HCT116 (cell line): ENCODE measurements around the gene CCDC182. TPM values are rescaled to one million over a fixed set of nuclear protein-coding genes. Genes with fewer than 3 reads are reported as not detected.

Source experiments
- ATAC-seq: fragments of 200-7000 bp; cut with Tn5 transposase; 2 replicates; pipeline ENCODE4 v1.9.1; 2020; ENCODE audit warnings: mild to moderate bottlenecking, moderate library complexity
- BruUV-seq: library from RNA; stranded (reverse); fragments of 400-500 nt; replicated peaks from 2 replicates; lab custom pipeline; 2021; lab: Mats Ljungman, UMichigan
- CTCF ChIA-PET: fragments of 300-600 bp; sonication (Branson Sonifier 250); formaldehyde crosslinking; loops from one replicate; lab custom pipeline; 2021; ENCODE audit warnings: antibody characterized with exemption; lab: Charles Lee
- POLR2A ChIA-PET: fragments of 300-600, 350-600 bp; sonication (Branson Sonifier 250); formaldehyde crosslinking; loops from one replicate; lab custom pipeline; 2021; ENCODE audit warnings: antibody characterized with exemption; lab: Charles Lee
- RAD21 ChIA-PET, 2 experiments: fragments of 300-600 bp; sonication (Branson Sonifier 250); formaldehyde crosslinking; loops; one replicate each; lab custom pipeline; 2023; ENCODE audit warnings: low total read pairs in 2 of 2; ENCODE audit not compliant: uncharacterized antibody in 2 of 2, unreplicated experiment in 2 of 2, low non-redundant PET in 1 of 2; lab: Charles Lee
- DNase-seq: peaks from one replicate; pipeline ENCODE4 v3.0.0-alpha.2; 2010; ENCODE audit warnings: low read depth, low spot score
- H2AFZ ChIP-seq: fragments of 200-600 bp; shearing (Covaris generic), sonication (generic); 2 replicates; pipeline ENCODE4 v1.6.1; 2017; ENCODE audit warnings: low read depth, mixed run types, mixed read lengths, antibody characterized with exemption, low read length; ENCODE audit not compliant: poor library complexity, severe bottlenecking
- H3K27ac ChIP-seq: 2 replicates; pipeline ENCODE4 v1.5.1; 2012; ENCODE audit warnings: low read depth, low read length
- H3K27me3 ChIP-seq: fragments of 200-600 bp; sonication (generic); 2 replicates; pipeline ENCODE4 v1.6.1; 2016; ENCODE audit warnings: mixed run types, low read length, mixed read lengths; ENCODE audit not compliant: insufficient read depth
- H3K36me3 ChIP-seq, 2 experiments: fragments of 200-500 bp in 1 of 2; fragments of 200-600 bp in 1 of 2; sonication (Bioruptor generic) in 1 of 2; sonication (generic) in 1 of 2; 2 replicates each; pipeline versions ENCODE4 v1.5.1 to v1.6.1; 2014 to 2016; ENCODE audit warnings: low read length in 2 of 2, inconsistent platforms in 1 of 2, mixed read lengths in 1 of 2, mixed run types in 1 of 2; ENCODE audit not compliant: insufficient read depth in 2 of 2, control insufficient read depth in 1 of 2
- H3K4me1 ChIP-seq, 2 experiments: fragments of 200-600 bp in 1 of 2; sonication (generic) in 1 of 2; 2 replicates each; pipeline versions ENCODE4 v1.5.1 to v1.6.1; 2012 to 2017; ENCODE audit warnings: low read length in 2 of 2, inconsistent platforms in 1 of 2, mild to moderate bottlenecking in 1 of 2, mixed read lengths in 1 of 2, mixed run types in 1 of 2, moderate library complexity in 1 of 2; ENCODE audit not compliant: insufficient read depth in 2 of 2, control insufficient read depth in 1 of 2
- H3K4me2 ChIP-seq: fragments of 200-600 bp; sonication (generic); 2 replicates; pipeline ENCODE4 v1.6.1; 2017; ENCODE audit warnings: mixed run types, low read length, mixed read lengths
- H3K4me3 ChIP-seq, 2 experiments: fragments of 200-600 bp in 1 of 2; sonication (generic) in 1 of 2; replicated peaks in 1 of 2; 2 replicates each; pipeline ENCODE4 v1.5.1; 2011 to 2016; ENCODE audit warnings: low read length in 2 of 2, control low read depth in 1 of 2, low read depth in 1 of 2, mild to moderate bottlenecking in 1 of 2, mixed read lengths in 1 of 2, mixed run types in 1 of 2
- H3K79me2 ChIP-seq: fragments of 200-600 bp; sonication (generic); 2 replicates; pipeline ENCODE4 v1.6.1; 2017; ENCODE audit warnings: mild to moderate bottlenecking, mixed run types, low read length, moderate library complexity, mixed read lengths; ENCODE audit not compliant: insufficient read depth
- H3K9ac ChIP-seq: fragments of 200-600 bp; sonication (generic); 2 replicates; pipeline ENCODE4 v1.6.1; 2016; ENCODE audit warnings: low read length, mixed read lengths
- H3K9me2 ChIP-seq: fragments of 200-600 bp; sonication (generic), shearing (Covaris generic); 2 replicates; pipeline ENCODE4 v1.6.1; 2017; ENCODE audit warnings: mixed run types, mild to moderate bottlenecking, moderate library complexity; ENCODE audit not compliant: insufficient read depth
- H3K9me3 ChIP-seq, 2 experiments: fragments of 200-500 bp in 1 of 2; fragments of 200-600 bp in 1 of 2; sonication (Bioruptor generic) in 1 of 2; sonication (generic) in 1 of 2; 2 replicates each; pipeline ENCODE4 v1.6.1; 2014 to 2017; ENCODE audit warnings: low read length in 2 of 2, mixed read lengths in 2 of 2, inconsistent platforms in 1 of 2, low read depth in 1 of 2, mild to moderate bottlenecking in 1 of 2, mixed run types in 1 of 2, moderate library complexity in 1 of 2; ENCODE audit not compliant: control insufficient read depth in 1 of 2, insufficient read depth in 1 of 2
- H4K20me1 ChIP-seq: fragments of 200-600 bp; sonication (generic), shearing (Covaris generic); 2 replicates; pipeline ENCODE4 v1.6.1; 2017; ENCODE audit warnings: mixed run types, mild to moderate bottlenecking, moderate library complexity; ENCODE audit not compliant: insufficient read depth
- CEBPB ChIP-seq: IDR thresholded peaks from 2 replicates; pipeline ENCODE4 v1.6.1; 2012; ENCODE audit warnings: low read depth
- EGR1 ChIP-seq: IDR thresholded peaks from 2 replicates; pipeline ENCODE4 v1.6.1; 2012; ENCODE audit warnings: low read depth
- EZH2 ChIP-seq: fragments of 200-600 bp; sonication (generic); IDR thresholded peaks from 2 replicates; pipeline ENCODE4 v1.6.1; 2017; ENCODE audit warnings: antibody characterized with exemption, mixed run types
- EZH2phosphoT487 ChIP-seq: fragments of 200-600 bp; IDR thresholded peaks from 2 replicates; pipeline ENCODE4 v1.6.1; 2018; ENCODE audit warnings: antibody characterized with exemption, borderline replicate concordance
- POLR2AphosphoS5 ChIP-seq: IDR thresholded peaks from 2 replicates; pipeline ENCODE4 v1.6.1; 2011; ENCODE audit warnings: mild to moderate bottlenecking, low read depth, low read length, moderate library complexity
- RAD21 ChIP-seq: IDR thresholded peaks from 2 replicates; pipeline ENCODE4 v1.6.1; 2012; ENCODE audit warnings: low read depth, mild to moderate bottlenecking
- SIN3A ChIP-seq: IDR thresholded peaks from 2 replicates; pipeline ENCODE4 v1.6.1; 2012; ENCODE audit warnings: low read depth
- TCF7L2 ChIP-seq: IDR thresholded peaks from 2 replicates; pipeline ENCODE4 v1.7.0; 2011; ENCODE audit warnings: borderline replicate concordance, inconsistent platforms; ENCODE audit not compliant: insufficient read depth, insufficient read length; ENCODE audit errors: extremely low read depth
- ZNF274 ChIP-seq: fragments of 200-500 bp; sonication (Bioruptor generic); IDR thresholded peaks from 2 replicates; pipeline ENCODE4 v1.6.1; 2014; ENCODE audit warnings: mild to moderate bottlenecking, low read depth, low read length, inconsistent platforms
- intact Hi-C: fragments of 100-400 bp; cut with micrococcal nuclease; formaldehyde crosslinking; loops from 2 replicates; pipeline ENCODE4 v1.10.0; 2022
- total RNA-seq: library from RNA; stranded (reverse); gene quantifications from one replicate; pipeline ENCODE4 v1.2.1, GENCODE V29; 2021; ENCODE audit not compliant: unreplicated experiment
- TF ChIP-seq, protein P1 (sequence below): IDR thresholded peaks from 2 replicates; pipeline ENCODE4 v1.6.1; 2012
- TF ChIP-seq, protein P2 (sequence below): IDR thresholded peaks from 2 replicates; pipeline ENCODE4 v1.6.1; 2012
- TF ChIP-seq, protein P3 (sequence below), 3 experiments: fragments of 200-600 bp in 1 of 3; sonication (generic) in 1 of 3; IDR thresholded peaks in 2 of 3; conservative IDR thresholded peaks in 1 of 3; 2 replicates each; pipeline ENCODE4 v1.5.1; 2012 to 2017; ENCODE audit warnings: low read depth in 2 of 3, low read length in 2 of 3, antibody characterized with exemption in 1 of 3, borderline replicate concordance in 1 of 3, control low read depth in 1 of 3, mild to moderate bottlenecking in 1 of 3, mixed read lengths in 1 of 3, mixed run types in 1 of 3, moderate library complexity in 1 of 3; ENCODE audit not compliant: insufficient read depth in 1 of 3

Gene CCDC182
- total RNA-seq, 1 experiment from 2014 or later, result not detected

DNA sequence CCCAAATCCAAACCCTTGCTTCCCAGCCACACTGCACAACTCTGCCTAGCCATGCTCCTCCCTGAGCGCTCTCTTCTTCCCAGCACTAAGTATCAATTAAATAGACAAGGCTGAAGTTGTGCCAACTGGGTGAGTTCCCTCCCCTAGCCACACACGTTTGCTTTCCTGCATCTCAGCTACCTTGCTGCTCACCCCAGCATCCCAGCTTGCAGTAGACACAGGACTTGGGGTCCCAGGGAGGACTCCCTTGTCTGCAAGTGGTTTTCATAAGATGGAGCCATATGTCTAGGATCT, 4.9 kb downstream of the CCDC182 start:
- Histone ChIP-seq H2AFZ (no peak overlapping the region), H3K4me3 (no peak overlapping the region), H3K9me2 (no peaks in the 10 kb centered on the region), H3K9me3 (no peaks in the 10 kb centered on the region), H3K79me2 (no peaks in the 10 kb centered on the region), H3K36me3 (no peaks in the 10 kb centered on the region), H3K27me3 (peaks cover 10% of the 10 kb centered on the region; the same call in 1 of the 2 replicates), H3K27ac (no peak overlapping the region), H3K4me2 (no peak overlapping the region), H3K4me1 (no peaks in the 10 kb centered on the region)
- peak; percentile 35 for ATAC-seq
- no peak for DNase-seq
- ChIA-PET CTCF (interaction anchor here (0.7 to 5.0 kb wide), 7 partner anchors 13 to 633 kb away, joined by 3 to 16 read pairs (median 4); no protein-coding TSS in a partner anchor), RAD21 (no interaction called here), POLR2A (interaction anchor here (0.5 kb wide), 1 partner anchor 209 kb away, joined by 5 read pairs; no protein-coding TSS in a partner anchor)
- TF ChIP-seq EGR1, result no peak
- TF ChIP-seq, protein P1, sequence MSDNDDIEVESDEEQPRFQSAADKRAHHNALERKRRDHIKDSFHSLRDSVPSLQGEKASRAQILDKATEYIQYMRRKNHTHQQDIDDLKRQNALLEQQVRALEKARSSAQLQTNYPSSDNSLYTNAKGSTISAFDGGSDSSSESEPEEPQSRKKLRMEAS, result no peak
- TF ChIP-seq EZH2phosphoT487, result no peak
- TF ChIP-seq SIN3A, result no peak
- TF ChIP-seq EZH2, result no peak
- TF ChIP-seq RAD21, result no peak
- no peak for TF ChIP-seq TCF7L2
- no peak for TF ChIP-seq ZNF274
- TF ChIP-seq, all 23 proteins: peak for 0
- no TSS peak for BruUV-seq
- H3K9ac ChIP-seq, result no peak overlapping the region
- intact Hi-C loops, result loop anchor here (1.0 to 10.0 kb wide), 2 partner anchors 375 to 609 kb away; no protein-coding TSS in a partner anchor
- no peaks in the 10 kb centered on the region for H4K20me1 ChIP-seq

DNA sequence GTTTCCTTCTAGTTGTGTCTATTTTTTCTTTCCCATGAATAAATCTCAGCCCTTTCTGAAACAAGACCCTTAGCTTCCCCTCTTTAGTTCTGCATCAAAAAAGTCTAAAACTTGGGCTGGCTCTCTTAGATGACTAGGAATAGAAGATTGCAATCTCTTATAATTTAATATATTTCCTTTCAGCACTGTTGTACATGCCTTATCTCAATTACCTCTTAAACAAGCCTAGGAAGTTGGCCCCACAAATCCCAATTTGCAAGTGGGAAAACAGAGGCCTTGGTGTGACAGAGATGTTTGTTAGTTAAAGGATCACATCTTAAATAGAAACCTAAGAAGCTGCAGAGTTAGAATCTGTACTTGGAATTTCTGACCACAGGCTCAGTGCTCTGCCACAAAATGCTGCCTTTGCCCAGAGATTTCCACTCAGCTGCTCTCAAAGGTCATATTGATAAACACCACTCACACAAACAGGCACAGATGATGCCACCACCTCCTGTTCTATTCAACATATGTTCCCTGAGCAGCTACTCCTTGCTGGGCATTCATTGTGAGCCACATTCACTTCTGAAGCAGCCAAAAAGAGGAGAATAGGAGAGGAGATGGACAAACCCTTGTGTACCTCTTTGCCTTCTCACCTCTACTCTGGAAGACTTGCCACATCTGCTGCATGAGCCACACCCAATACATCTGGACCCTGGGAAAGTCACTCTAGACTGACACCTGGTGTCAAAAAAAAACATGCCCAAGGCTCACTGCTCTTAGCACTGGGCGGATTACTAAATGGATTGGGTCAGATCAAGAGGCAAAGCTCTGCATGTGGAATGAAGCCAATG, 5.5 kb downstream of the CCDC182 start:
- peak; percentile 61 for DNase-seq
- Histone ChIP-seq H3K9ac (no peak overlapping the region), H3K9me2 (no peaks in the 10 kb centered on the region), H3K27me3 (peaks cover 10% of the 10 kb centered on the region; the same call in 1 of the 2 replicates), H3K27ac (no peak overlapping the region), H3K4me1 (no peaks in the 10 kb centered on the region), H3K79me2 (no peaks in the 10 kb centered on the region)
- TF ChIP-seq CEBPB (no peak), TCF7L2 (no peak), POLR2AphosphoS5 (no peak), EZH2 (no peak), RAD21 (peak; percentile 82)
- TF ChIP-seq, protein P1, result no peak
- TF ChIP-seq, protein P2, sequence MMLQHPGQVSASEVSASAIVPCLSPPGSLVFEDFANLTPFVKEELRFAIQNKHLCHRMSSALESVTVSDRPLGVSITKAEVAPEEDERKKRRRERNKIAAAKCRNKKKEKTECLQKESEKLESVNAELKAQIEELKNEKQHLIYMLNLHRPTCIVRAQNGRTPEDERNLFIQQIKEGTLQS, result no peak
- TF ChIP-seq, protein P3, sequence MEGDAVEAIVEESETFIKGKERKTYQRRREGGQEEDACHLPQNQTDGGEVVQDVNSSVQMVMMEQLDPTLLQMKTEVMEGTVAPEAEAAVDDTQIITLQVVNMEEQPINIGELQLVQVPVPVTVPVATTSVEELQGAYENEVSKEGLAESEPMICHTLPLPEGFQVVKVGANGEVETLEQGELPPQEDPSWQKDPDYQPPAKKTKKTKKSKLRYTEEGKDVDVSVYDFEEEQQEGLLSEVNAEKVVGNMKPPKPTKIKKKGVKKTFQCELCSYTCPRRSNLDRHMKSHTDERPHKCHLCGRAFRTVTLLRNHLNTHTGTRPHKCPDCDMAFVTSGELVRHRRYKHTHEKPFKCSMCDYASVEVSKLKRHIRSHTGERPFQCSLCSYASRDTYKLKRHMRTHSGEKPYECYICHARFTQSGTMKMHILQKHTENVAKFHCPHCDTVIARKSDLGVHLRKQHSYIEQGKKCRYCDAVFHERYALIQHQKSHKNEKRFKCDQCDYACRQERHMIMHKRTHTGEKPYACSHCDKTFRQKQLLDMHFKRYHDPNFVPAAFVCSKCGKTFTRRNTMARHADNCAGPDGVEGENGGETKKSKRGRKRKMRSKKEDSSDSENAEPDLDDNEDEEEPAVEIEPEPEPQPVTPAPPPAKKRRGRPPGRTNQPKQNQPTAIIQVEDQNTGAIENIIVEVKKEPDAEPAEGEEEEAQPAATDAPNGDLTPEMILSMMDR (IDR thresholded peaks at IDR 0.05 in 2 of 3, conservative IDR thresholded peaks at IDR 0.05 in 1 of 3; ENCODE audit: borderline replicate concordance in 1 of 3, insufficient read depth in 1 of 3, low read depth in 2 of 3, low read length in 2 of 3), result peak; percentile 76 to 85 (median 85)
- TF ChIP-seq, all 23 proteins: peak for 2
- ChIA-PET POLR2A (interaction anchor here (0.5 kb wide), 1 partner anchor 210 kb away, joined by 5 read pairs; no protein-coding TSS in a partner anchor), CTCF (interaction anchor here (0.7 to 5.0 kb wide), 6 partner anchors 13 to 610 kb away, joined by 3 to 16 read pairs (median 4); no protein-coding TSS in a partner anchor), RAD21 (no interaction called here)
- no TSS peak for BruUV-seq
- Histone ChIP-seq H3K4me2 (no peak overlapping the region), H3K9me3 (no peaks in the 10 kb centered on the region), H3K36me3 (no peaks in the 10 kb centered on the region), H3K4me3 (no peak overlapping the region), H4K20me1 (no peaks in the 10 kb centered on the region), H2AFZ (no peak overlapping the region)
- intact Hi-C loops, result loop anchor here (1.0 to 10.0 kb wide), 2 partner anchors 375 to 608 kb away; no protein-coding TSS in a partner anchor
- ATAC-seq, result peak; percentile 91
